ENCODE data around the gene ARMC12. TPM values are rescaled to one million over a fixed set of nuclear protein-coding genes. Genes with fewer than 3 reads are reported as not detected.

The ARMC12 gene
- total and polyA plus RNA-seq, 10 of the 15 experiments (the other 5 are each of a cell fraction or from before 2014, with no cell fraction given) = 0.10 to 1.6 (median 0.62) TPM

- H3K4me2 ChIP-seq (ENCODE audit: control insufficient read depth, insufficient read depth) = no peak overlapping the region
- peaks cover 50% of the 10 kb centered on the region for H3K4me1 ChIP-seq (ENCODE audit: control insufficient read depth, insufficient read depth, low read length)
- H3K27ac ChIP-seq (ENCODE audit: control insufficient read depth, insufficient read depth) = no peak overlapping the region
- ChIA-PET SMC1A (ENCODE audit: uncharacterized antibody, unreplicated experiment) (interaction anchor here (0.7 to 3.6 kb wide), 3 partner anchors 18 to 98 kb away, joined by 3 to 24 read pairs (median 4); no protein-coding TSS in a partner anchor), RAD21 (ENCODE audit: unreplicated experiment) (interaction anchor here (1.2 to 4.7 kb wide), 2 partner anchors 15 to 20 kb away, joined by 4 to 36 read pairs; partner anchors contain the start of gene ARMC12), POLR2A (interaction anchor here (0.6 to 1.1 kb wide), 2 partner anchors 14 to 50 kb away, joined by 3 to 4 read pairs; no protein-coding TSS in a partner anchor), CTCF (interaction anchor here (1.3 kb wide), 1 partner anchor 20 kb away, joined by 8 read pairs; the partner anchor contains the start of gene ARMC12)
- H3K36me3 ChIP-seq (ENCODE audit: control insufficient read depth in 2 of 2, insufficient read depth in 2 of 2, low read length in 1 of 2) = no peaks in the 10 kb centered on the region
- no peaks in the 10 kb centered on the region for H3K79me2 ChIP-seq (ENCODE audit: control insufficient read depth, insufficient read depth, low read length)
- H2AFZ ChIP-seq (ENCODE audit: control insufficient read depth, low read depth, low read length) = no peak overlapping the region
- intact Hi-C loops (cut with micrococcal nuclease; ENCODE audit: unreplicated experiment) = no loop called here
- H4K20me1 ChIP-seq (ENCODE audit: control insufficient read depth, insufficient read depth) = no peaks in the 10 kb centered on the region
- ATAC-seq = no peak
- H3K9me3 ChIP-seq (replicated peaks; ENCODE audit: control insufficient read depth, insufficient read depth, low read length) = no peaks in the 10 kb centered on the region; the same call in 2 of the 3 replicates
- no TSS peak for BruUV-seq (replicated peaks)
- 48% methylated on average over 2 of the region's 2 CpGs for WGBS (ENCODE audit: insufficient coverage, insufficient replicate concordance, low lambda C conversion rate, missing lambda C conversion rate)
- in situ Hi-C loops (cut with MboI) = no loop called here
- no peak overlapping the region for H3K4me3 ChIP-seq
- no peaks in the 10 kb centered on the region for H3K27me3 ChIP-seq (replicated peaks in 1 of 2; ENCODE audit: control insufficient read depth in 2 of 2, insufficient read depth in 2 of 2, low read length in 1 of 2)
- no peak for TF ChIP-seq YBX1 (IDR thresholded peaks at IDR 0.05)
- TF ChIP-seq IRF4 (IDR thresholded peaks at IDR 0.05; ENCODE audit: low read depth, low read length) = no peak
- TF ChIP-seq ZBTB11 (CRISPR knock-in tag; IDR thresholded peaks at IDR 0.05) = no peak
- TF ChIP-seq PAX8 (IDR thresholded peaks at IDR 0.05) = no peak
- TF ChIP-seq ESRRA (IDR thresholded peaks at IDR 0.05; ENCODE audit: low read length) = no peak
- TF ChIP-seq MTA2 (IDR thresholded peaks at IDR 0.05; ENCODE audit: low read depth) = no peak
- TF ChIP-seq NFIC (IDR thresholded peaks at IDR 0.05; ENCODE audit: low read depth, low read length) = no peak
- no peak overlapping the region for H3K9ac ChIP-seq (ENCODE audit: control insufficient read depth, insufficient read depth, low read length)
- FAIRE-seq = no peak
- no peak for DNase-seq (ENCODE audit: low read depth, low spot score)
These were observed 20.0 kb upstream of the ARMC12 start for GRCh38 chr6:35716798-35717197.

All from GM12878 (cell line).